Stimulated activated CD4-positive, alpha-beta T cell treated with anti-CD3 and anti-CD28 coated beads, Interleukin-15, amount 100 ng/mL, for 24 hours (primary cell): ENCODE results near the gene TNS4.

ENCODE experiments used
- DNase-seq: peaks from one replicate; pipeline ENCODE4 v3.0.0-alpha.2; 2020

The TNS4 gene

GRCh38 chr17:40431231-40431602, 70.2 kb downstream of the TNS4 start:
- no peak for DNase-seq

GRCh38 chr17:40430272-40431230, 70.9 kb downstream of the TNS4 start:
- no peak for DNase-seq

GRCh38 chr17:40427002-40427491, 74.4 kb downstream of the TNS4 start:
- no peak for DNase-seq
